ENCODE results near the gene NEK1.
A peak's percentile ranks its signal among the peaks of the same experiment; 100 is the strongest.

Gene NEK1

GRCh38 chr4:169611991-169612870 lies at the start of gene NEK1:
NEK1 (minus strand) TSS chr4:169612583; CDS start chr4:169602630, 9,953 bp downstream.
- peak; percentile 80 for DNase-seq

- DNase-seq: no peak
Observed at GRCh38 chr4:169661761-169662160, 49.4 kb upstream of the NEK1 start.

DNA sequence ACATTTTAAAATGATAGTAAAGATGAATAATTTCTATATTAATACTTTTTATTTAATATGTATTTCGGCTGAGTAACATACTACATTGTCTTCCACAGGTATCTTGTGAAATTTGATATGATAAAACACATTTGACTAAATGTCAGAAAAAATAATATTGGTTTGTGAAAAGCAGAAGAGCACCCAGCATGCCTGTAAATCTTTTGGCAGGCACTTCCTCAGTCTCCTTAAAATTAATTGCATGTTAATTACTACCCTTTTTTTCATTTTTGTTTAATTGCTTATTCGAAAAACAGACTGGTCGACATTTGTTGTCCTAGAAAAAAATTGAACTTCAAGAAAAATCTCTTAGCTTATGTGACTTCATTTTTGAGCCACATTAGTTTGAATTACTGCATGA lies 48.5 kb upstream of the NEK1 start:
- DNase-seq: no peak

DNA sequence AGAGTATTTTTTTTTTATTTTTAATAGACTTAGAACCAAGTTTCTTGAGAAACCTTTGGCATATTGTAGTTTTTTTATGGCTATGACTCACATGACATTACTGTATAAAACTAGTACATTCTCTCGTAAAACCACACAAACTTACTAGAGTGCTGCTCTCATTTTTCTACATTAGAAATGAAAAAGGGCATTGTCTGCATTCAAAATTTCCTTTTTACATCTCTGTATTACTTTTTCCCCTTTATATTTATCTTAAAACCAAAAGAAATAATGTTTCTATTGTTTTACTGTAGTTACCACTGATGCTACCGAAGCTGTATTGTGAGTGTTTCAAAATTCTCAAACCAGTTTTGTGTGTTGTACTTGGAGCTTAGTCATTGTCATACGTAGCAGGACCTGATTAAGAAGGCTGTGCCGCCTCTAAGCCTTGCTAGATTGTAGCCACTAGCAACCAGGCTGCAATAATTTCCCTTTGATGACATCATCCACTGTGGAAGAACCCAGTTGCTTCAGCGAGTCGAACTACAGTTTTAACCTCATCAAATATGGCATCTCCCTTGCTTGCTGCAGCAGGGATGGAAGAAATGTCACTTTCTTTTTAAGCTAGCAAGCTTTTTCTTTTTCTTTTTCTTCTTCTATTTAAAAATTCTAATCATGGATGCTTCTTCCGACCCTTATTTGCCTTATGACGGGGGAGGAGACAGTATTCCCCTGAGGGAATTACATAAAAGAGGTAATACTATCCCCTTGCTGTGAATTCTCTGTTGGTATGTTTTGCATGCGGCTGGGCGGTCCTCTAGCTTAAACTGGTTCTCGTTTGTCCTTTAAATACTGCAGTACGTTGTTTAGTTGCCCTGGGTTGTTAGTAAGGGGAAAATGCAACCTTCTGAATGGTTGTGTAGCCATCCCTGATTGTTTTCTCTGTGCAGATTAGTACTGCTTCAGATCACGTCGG lies 47.6 kb upstream of the NEK1 start:
- peak; percentile 9 for DNase-seq

DNA sequence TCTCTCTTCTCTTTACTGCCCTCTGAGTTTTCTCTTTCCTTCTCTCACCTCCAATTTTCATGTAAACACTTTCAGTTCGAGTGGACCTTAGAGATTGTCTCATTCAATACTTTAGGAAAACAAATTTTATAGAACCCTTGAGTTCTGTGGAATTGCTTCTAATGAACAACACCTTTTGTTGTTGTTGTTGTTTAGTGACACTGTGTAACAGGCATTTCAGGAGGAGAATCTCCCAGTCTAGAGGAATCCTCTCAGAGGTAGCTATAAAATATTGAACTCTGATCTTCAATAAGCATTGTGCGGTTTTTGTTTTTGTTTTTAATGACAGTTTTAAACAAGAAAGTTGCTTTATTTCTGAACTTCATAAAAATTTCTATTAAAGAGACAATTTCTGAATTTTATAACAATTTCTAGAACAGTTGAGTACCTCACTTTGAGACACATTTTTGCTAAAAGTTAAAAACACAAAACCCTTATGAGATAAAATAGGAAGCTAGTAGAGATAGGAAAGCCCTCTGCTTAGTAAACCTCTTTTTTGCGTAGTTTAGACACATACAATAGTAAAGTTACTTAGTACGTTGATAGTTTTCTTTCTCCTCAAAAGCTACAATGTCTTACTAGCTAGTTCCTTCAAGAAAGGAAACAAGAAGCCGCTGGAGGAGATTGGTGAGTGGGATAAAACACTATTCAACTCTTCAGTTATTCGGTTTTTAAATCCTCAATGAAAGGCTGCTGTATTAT lies 46.8 kb upstream of the NEK1 start:
- DNase-seq: no peak

- no peak for DNase-seq
Observed at GRCh38 chr4:169658196-169658595, 45.8 kb upstream of the NEK1 start.

DNA sequence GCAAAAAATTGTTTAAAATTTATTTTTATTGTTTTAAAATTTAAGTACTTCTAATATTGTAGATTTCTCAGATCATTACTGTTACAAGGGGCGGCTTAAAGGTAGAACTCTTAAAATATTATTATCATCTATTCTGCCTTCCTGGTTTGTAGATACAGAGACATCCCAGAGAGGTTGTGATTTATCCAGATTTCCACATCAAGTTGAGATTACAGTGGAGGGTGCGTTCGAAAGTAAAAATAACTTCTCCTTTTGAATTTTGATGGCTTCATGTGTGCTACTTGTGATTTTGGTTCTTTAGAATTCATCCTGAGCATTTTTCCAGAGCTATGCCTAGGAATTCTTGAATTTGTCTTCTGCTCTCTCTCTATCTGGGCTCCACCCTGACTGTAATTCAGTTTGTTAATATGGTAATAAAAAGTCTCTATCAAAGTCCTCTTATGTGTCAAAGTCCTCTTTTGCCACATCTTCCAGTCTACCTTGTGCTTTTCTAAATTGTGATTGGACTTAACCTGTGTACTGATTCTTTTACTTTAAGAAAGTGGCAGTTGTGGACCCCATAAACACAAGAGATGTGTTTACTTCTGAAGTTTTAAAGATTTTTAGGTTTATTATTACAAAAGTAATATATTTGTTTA lies 45.2 kb upstream of the NEK1 start:
- no peak for DNase-seq

DNA sequence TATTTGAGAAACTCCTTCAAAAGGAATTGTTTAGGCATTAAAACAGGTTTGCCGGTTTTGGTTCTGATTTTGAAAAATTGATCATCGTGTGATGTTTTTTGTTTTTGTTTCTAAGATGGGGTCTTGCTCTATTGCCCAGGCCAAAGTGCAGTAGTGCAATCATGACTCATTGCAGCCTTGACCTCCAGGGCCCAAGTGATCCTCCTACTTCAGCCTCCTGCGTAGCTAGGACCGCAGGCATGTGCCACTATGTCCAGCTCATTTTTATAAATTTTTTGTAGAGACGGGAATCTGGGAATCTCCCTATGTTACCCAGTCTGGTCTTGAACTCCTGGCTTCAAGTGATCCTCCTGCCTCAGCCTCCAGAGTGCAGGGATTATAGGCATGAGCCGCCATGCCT lies 43.0 kb upstream of the NEK1 start:
- DNase-seq: no peak

DNA sequence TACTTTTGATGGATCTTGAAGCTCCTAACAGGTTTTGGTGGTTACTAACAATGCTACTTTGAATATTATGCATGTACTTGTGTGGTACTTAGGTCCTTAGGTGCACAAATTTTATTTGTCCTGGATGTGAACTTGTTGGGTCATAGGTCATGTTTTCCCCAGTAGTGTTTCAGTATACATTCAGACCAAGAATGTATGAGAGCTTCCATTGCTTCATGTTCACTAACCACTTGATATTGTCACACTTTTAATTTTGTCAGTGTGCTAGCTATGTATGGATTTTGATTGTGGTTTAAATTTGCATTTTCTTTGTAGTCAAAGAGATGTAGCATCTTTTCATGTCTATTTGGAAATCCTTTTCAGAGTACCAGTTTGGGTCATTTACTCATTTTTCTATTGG lies 40.2 kb upstream of the NEK1 start:
- no peak for DNase-seq

GRCh38 chr4:169650227-169650936 lies 38.0 kb upstream of the NEK1 start:
- no peak for DNase-seq

- DNase-seq: no peak
Observed at GRCh38 chr4:169649545-169650226, 37.3 kb upstream of the NEK1 start.

DNA sequence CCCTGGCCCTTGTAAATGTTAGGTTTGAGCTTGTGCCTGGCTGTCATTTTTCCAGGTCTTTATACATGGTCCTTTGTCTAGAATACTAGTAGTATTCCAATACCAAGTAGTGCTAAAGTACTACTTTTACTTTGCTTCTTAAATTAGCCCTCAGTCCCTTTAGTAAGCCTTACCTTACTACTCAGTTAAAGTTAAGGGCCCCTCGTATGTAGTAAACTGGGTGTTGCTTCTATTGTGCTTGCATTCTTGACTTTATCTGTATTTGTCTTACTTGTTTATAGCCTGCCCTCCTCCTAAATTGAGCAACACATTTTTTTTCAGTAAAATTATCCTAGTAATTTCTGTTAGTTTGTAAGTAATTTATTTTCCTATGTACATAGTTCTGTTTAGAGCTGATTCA lies 33.2 kb upstream of the NEK1 start:
- DNase-seq: no peak

DNA sequence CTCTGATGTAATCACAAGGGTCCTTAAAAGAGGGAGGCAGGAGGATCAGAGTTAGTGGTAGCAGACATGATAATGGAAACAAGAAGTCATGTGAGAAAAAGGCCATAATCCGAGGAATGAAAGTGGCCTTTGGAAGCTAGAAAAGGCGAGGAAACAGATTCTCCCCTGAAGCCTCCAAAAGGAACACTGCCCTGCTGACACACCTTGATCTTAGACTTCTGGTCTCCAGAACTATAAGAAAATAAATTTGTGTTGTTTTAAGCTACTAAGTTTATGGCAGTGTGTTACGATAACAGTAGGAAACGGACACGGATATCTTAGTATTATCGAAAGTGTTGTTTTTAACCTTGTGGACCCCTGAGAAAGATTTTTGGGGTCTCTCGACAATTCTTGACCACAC lies 32.4 kb upstream of the NEK1 start:
- DNase-seq: no peak

GRCh38 chr4:169640261-169640870 lies 28.0 kb upstream of the NEK1 start:
- DNase-seq: no peak

GRCh38 chr4:169634975-169635374 lies 22.6 kb upstream of the NEK1 start:
- no peak for DNase-seq

DNA sequence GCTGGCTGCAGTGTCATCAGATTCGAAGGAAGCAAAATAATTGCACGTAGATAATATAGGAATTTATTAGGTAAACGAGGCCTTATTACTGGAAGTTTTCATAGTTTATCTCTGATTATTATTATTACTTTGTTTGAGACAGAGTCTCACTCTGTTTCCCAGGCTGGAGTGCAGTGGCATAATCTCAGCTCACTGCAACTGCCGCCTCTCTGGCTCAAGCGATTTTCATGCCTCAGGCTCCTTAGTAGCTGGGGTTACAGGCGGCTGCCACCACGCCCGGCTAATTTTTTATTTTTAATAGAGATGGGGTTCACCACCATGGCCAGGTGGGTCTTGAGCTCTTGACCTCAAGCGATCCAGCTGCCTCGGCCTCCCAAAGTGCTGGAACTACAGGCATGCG lies 20.5 kb upstream of the NEK1 start:
- DNase-seq: no peak

DNA sequence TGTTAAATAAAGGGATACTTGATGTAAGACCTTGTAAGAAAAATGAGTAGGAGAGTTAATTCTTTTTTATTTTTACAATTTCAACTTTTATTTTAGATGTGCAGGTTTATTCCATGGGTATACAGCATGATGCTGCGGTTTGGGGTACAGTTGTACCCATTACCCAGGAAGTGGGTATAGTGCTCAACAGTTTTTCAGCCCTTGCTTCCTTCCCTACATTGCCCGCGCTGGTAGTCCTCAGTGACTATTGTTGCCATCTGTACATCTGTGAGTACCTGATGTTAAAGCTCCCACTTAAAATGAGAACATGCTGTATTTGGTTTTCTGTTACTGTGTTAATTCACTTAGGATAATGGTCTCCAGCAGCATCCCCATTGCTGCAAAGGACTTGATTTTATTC lies 17.7 kb upstream of the NEK1 start:
- DNase-seq: no peak

DNA sequence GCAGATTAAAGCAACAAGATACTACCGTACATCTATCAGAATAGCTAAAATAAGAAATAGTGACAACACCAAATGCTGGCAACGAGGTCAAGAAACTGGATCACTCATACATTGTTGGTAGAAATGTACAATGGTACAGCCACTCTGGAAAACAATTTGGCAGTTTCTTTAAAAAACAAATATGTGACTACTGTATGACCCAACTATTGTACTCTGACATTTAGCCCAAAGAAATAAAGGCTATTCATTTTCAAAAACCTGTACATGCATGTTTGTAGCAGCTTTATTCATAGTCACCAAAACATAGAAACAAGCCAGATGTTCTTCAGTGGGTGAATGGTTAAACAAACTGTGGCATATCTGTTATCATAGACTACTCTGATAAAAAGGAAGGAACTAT lies 16.2 kb upstream of the NEK1 start:
- no peak for DNase-seq

GRCh38 chr4:169627307-169627706 lies 14.9 kb upstream of the NEK1 start:
- no peak for DNase-seq

DNA sequence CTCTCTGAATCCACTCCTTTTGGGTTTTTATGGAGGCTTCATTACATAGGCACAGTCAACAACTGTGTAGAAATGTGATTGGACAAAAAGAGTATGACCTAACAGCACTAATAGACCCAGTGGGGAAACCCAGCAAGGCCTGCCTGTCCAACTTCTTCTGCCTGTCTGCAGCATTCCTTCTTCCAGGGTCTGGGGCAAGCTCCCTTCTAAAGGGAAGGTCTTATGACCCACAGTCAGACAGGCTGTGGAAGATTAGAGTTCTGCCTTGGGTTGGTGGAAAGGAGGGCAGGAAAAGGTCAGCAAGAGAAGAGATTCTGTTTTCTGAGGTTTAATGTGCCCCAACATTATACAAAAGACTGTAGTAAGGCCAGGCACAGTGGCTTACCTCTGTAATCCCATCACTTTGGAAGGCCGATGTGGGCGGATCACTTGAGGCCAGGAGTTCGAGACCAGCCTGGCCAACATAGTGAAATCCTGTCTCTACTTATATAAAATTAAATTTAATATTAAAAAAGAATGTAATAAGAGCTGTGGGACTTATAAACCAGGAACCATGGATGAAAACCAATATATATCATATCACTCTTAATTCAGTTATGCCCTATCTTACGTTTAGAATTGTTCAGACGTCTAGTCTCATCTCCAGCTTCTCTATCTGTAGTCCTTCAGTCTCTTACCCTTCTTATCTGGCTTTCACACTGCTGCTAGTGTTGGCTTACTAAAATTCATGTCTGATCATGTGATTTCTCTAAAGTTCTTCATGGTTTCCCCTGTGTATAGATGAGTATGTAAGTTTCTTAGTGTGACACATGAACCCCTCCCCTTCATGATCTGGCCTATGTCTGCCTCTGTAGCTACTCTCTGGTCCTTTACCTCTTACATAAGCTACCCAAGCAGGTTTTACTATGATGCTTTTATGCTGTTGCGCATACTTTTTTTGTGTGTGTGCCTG lies 14.2 kb upstream of the NEK1 start:
- DNase-seq: no peak

All from NCI-H1694 treated with DMSO at 0.1 percent for 48 hours (cell line).